Vagina (tissue), 2 donors: Measurements from ENCODE around the gene RSPH1.
"Not testable (repeated sequence)": the region's sequence is repeated elsewhere in the genome, so short reads cannot be mapped to it uniquely, and the experiment has no call there.

Experiments used
- CTCF ChIP-seq, 3 experiments: fragments of 450-650 bp in 2 of 3; fragments of 200-600 bp in 1 of 3; sonication (generic) in 1 of 3; IDR thresholded peaks; one replicate each; pipeline ENCODE4 v1.5.1; 2017 to 2019; ENCODE audit warnings: antibody characterized with exemption in 3 of 3, mild to moderate bottlenecking in 2 of 3, moderate library complexity in 2 of 3
- POLR2A ChIP-seq, 2 donors: fragments of 450-650 bp; IDR thresholded peaks; one replicate each; pipeline ENCODE4 v1.6.1; 2017; ENCODE audit warnings: antibody characterized with exemption in 2 of 2, mild to moderate bottlenecking in 2 of 2, moderate library complexity in 2 of 2

DNA sequence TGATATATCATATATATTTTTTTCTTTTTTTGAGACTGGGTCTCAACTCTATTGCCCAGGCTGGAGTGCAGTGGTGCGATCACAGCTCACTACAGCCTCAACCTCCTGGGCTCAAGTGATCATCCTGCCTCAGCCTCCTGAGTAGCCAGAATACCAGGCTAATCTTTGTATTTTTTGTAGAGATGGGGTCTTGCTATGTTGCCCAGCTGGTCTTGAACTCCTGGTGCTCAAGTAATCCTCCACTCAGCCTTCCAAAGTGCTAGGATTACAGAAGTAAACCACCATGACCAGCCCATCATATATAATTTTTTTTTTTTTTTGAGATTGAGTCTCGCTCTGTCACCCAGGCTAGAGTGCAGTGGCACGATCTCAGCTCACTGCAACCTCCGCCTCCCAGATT is 26.3 kb downstream of the RSPH1 start:
- TF ChIP-seq CTCF, POLR2A (IDR thresholded peaks at IDR 0.05): not testable (repeated sequence)
